ENCODE results near the gene WDR73. TPM values are rescaled to one million over a fixed set of nuclear protein-coding genes. Genes with fewer than 3 reads are reported as not detected.

The WDR73 gene
- total and polyA plus RNA-seq, 2 donors (not counting 3 experiments of a cell fraction or from before 2014, with no cell fraction given): 29.0 to 29.1 TPM

GRCh38 chr15:84605554-84605882, 48.6 kb downstream of the WDR73 start:
- H3K4me2 ChIP-seq (ENCODE audit: insufficient read depth, low read length): no peak overlapping the region

More at GRCh38 chr15:84605554-84605882, 48.6 kb downstream of the WDR73 start:
- Histone ChIP-seq H3K27me3 (ENCODE audit: control insufficient read depth in 2 of 2, insufficient read depth in 2 of 2, low read length in 2 of 2) (no peaks in the 10 kb centered on the region), H4K20me1 (replicated peaks; ENCODE audit: control insufficient read depth, extremely low read depth, insufficient read depth, low read length) (no peaks in the 10 kb centered on the region), H3K79me2 (ENCODE audit: control insufficient read depth, insufficient read depth, low read length) (peaks cover 4% of the 10 kb centered on the region), H3K27ac (ENCODE audit: insufficient read depth, low read depth, low read length) (no peak overlapping the region), H3K36me3 (ENCODE audit: control insufficient read depth in 2 of 2, extremely low read depth in 1 of 2, insufficient read depth in 2 of 2, low read length in 2 of 2) (peaks cover 7 to 11% of the 10 kb centered on the region in 2 experiments), H3K9me3 (replicated peaks; ENCODE audit: control insufficient read depth, insufficient read depth, low read length) (no peaks in the 10 kb centered on the region), H3K9me1 (replicated peaks; ENCODE audit: control insufficient read depth, extremely low read depth, insufficient read depth, low read length) (no peaks in the 10 kb centered on the region), H2AFZ (ENCODE audit: low read depth, low read length) (no peak overlapping the region), H3K4me1 (ENCODE audit: control insufficient read depth, extremely low read depth, insufficient read depth, low read length) (no peaks in the 10 kb centered on the region), H3K9ac (replicated peaks; ENCODE audit: extremely low read depth, insufficient read depth, low read length) (no peak overlapping the region), H3K4me3 (replicated peaks in 1 of 3; ENCODE audit: insufficient read depth in 1 of 3, low read depth in 1 of 3, low read length in 3 of 3) (no peak overlapping the region)
- dilution Hi-C loops (cut with MboI; ENCODE audit: extremely low pct_ligation_motif_present, low sequenced_read_pairs) (no loop called here), intact Hi-C loops (cut with micrococcal nuclease) (no loop called here)
- TF ChIP-seq POLR2AphosphoS5 (IDR thresholded peaks at IDR 0.05; ENCODE audit: insufficient read depth, low read depth, low read length): no peak
- TF ChIP-seq MAX (IDR thresholded peaks at IDR 0.05; ENCODE audit: insufficient read depth, insufficient read length): no peak
- no peak for TF ChIP-seq POLR2A (IDR thresholded peaks at IDR 0.05; ENCODE audit: low read depth, low read length)
- TF ChIP-seq, protein P1, sequence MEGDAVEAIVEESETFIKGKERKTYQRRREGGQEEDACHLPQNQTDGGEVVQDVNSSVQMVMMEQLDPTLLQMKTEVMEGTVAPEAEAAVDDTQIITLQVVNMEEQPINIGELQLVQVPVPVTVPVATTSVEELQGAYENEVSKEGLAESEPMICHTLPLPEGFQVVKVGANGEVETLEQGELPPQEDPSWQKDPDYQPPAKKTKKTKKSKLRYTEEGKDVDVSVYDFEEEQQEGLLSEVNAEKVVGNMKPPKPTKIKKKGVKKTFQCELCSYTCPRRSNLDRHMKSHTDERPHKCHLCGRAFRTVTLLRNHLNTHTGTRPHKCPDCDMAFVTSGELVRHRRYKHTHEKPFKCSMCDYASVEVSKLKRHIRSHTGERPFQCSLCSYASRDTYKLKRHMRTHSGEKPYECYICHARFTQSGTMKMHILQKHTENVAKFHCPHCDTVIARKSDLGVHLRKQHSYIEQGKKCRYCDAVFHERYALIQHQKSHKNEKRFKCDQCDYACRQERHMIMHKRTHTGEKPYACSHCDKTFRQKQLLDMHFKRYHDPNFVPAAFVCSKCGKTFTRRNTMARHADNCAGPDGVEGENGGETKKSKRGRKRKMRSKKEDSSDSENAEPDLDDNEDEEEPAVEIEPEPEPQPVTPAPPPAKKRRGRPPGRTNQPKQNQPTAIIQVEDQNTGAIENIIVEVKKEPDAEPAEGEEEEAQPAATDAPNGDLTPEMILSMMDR (IDR thresholded peaks at IDR 0.05; ENCODE audit: extremely low read depth in 1 of 2, insufficient read depth in 1 of 2, low read depth in 1 of 2, low read length in 2 of 2): no peak
- TF ChIP-seq MYC (IDR thresholded peaks at IDR 0.05; ENCODE audit: low read depth, low read length): no peak
- TF ChIP-seq FOS (IDR thresholded peaks at IDR 0.05; ENCODE audit: borderline replicate concordance, insufficient read depth, low read length): no peak
- no peak for TF ChIP-seq JUN (IDR thresholded peaks at IDR 0.05; ENCODE audit: borderline replicate concordance, insufficient read depth, insufficient read length, low read depth)
- no peak for TF ChIP-seq GATA2 (IDR thresholded peaks at IDR 0.05; ENCODE audit: insufficient read depth, insufficient read length, low read depth, low read length)
- TF ChIP-seq EZH2 (IDR thresholded peaks at IDR 0.05; ENCODE audit: borderline replicate concordance, low read depth, low read length, severe bottlenecking): no peak
- DNase-seq (ENCODE audit: low read depth, low spot score): no peak
- BruUV-seq (replicated peaks): no TSS peak
- POLR2A ChIA-PET: no interaction called here
- CTCF ChIA-PET: no interaction called here
- no peak for FAIRE-seq
